SIG-M5 (cell line): Measurements from ENCODE around the gene HEMK1.

ENCODE experiments used
- DNase-seq: peaks from one replicate; lab custom pipeline; 2025; lab: John Stamatoyannopoulos, UW

HEMK1 gene

DNA sequence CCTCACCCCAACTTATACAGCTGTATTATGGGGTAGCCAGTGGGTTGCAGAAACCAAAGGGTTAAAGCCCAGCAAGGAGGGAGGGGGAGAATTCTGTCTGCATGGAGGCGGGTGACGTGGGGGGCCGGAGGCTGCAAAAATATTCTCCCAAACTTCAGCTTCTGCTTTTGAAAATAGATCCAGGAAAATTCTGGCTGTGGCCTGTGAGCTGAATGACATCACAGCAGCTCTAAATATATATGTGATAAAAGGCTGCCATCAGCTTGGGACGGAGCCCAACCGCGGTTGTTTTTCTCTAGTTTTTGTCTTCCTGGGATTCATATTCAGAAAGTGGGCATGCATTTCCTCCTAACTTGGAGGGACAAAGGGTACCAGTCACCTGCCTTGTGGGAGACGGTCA, 75.2 kb downstream of the HEMK1 start:
- no peak for DNase-seq

DNA sequence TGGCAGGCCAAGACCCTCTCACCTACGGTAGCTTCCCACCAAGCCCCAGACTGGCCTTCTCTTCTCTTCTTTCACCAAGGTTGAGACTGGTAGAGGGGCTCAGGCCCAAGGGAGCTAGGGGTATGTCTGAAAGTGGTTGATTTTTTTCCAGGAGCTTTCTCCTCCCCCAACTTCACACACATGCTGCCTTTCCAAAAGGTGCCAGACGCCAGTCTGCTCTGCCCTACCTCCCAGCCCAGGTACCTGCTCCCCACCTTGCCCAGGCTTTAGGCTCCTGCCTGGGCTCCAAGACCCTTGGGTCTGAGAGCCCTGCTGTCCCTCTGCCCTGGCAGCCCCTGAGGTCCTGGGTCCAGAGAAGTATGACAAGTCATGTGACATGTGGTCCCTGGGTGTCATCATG, 76.1 kb downstream of the HEMK1 start:
- no peak for DNase-seq
